Keratinocyte (primary cell): ENCODE data around the gene SLC1A6.

Experiments used
- EZH2 ChIP-seq: IDR thresholded peaks from one replicate; pipeline ENCODE4 v1.6.1; 2012; ENCODE audit warnings: inconsistent platforms, mild to moderate bottlenecking, low read length, moderate library complexity
- TF ChIP-seq, protein P1 (sequence below), 3 experiments: IDR thresholded peaks in 1 of 3; conservative IDR thresholded peaks in 1 of 3; optimal IDR thresholded peaks in 1 of 3; 2 replicates in 2 of 3; 3 replicates in 1 of 3; pipeline versions ENCODE3 to v1.5.1; 2011; ENCODE audit warnings: low read length in 3 of 3, mild to moderate bottlenecking in 3 of 3, moderate library complexity in 2 of 3, control low read depth in 1 of 3, inconsistent platforms in 1 of 3; ENCODE audit not compliant: insufficient read depth in 2 of 3; ENCODE audit errors: extremely low read depth in 1 of 3

DNA sequence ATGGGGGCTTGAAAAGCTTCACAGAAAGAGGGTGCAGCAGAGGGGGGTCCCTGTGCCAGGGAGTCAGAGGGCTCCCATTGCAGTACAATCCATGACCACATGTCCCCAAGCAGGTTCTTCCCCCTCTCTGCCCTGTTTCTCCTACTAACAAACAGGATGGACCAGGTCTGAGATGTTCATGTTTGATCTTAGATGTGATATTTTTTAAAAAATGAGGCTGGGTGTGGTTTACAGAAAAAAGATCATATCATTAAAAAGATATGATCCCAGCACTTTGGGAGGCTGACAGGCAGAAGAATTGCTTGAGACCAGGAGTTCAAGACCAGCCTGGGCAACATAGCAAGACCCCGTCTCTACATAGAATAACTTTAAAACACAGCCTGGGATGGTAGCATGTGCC lies 29.2 kb downstream of the SLC1A6 start:
- TF ChIP-seq, protein P1, sequence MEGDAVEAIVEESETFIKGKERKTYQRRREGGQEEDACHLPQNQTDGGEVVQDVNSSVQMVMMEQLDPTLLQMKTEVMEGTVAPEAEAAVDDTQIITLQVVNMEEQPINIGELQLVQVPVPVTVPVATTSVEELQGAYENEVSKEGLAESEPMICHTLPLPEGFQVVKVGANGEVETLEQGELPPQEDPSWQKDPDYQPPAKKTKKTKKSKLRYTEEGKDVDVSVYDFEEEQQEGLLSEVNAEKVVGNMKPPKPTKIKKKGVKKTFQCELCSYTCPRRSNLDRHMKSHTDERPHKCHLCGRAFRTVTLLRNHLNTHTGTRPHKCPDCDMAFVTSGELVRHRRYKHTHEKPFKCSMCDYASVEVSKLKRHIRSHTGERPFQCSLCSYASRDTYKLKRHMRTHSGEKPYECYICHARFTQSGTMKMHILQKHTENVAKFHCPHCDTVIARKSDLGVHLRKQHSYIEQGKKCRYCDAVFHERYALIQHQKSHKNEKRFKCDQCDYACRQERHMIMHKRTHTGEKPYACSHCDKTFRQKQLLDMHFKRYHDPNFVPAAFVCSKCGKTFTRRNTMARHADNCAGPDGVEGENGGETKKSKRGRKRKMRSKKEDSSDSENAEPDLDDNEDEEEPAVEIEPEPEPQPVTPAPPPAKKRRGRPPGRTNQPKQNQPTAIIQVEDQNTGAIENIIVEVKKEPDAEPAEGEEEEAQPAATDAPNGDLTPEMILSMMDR (optimal IDR thresholded peaks at IDR 0.05 in 1 of 3, IDR thresholded peaks at IDR 0.05 in 1 of 3, conservative IDR thresholded peaks at IDR 0.05 in 1 of 3; ENCODE audit: extremely low read depth in 1 of 3, insufficient read depth in 2 of 3, low read length in 3 of 3), result no peak
- no peak for TF ChIP-seq EZH2
